Measurements from ENCODE around the gene DOCK2.

The DOCK2 gene

GRCh38 chr5:170020423-170020822, 383.3 kb downstream of the DOCK2 start:
- in situ Hi-C loops (cut with MboI; ENCODE audit: low sequenced_read_pairs): no loop called here

- in situ Hi-C loops (cut with MboI; ENCODE audit: low sequenced_read_pairs): no loop called here
These were observed 384.4 kb downstream of the DOCK2 start for GRCh38 chr5:170021506-170021905.

- in situ Hi-C loops (cut with MboI; ENCODE audit: low sequenced_read_pairs): no loop called here
These were observed 388.8 kb downstream of the DOCK2 start for GRCh38 chr5:170025853-170026252.

- in situ Hi-C loops (cut with MboI; ENCODE audit: low sequenced_read_pairs): no loop called here
These were observed 391.0 kb downstream of the DOCK2 start for GRCh38 chr5:170028124-170028523.

- in situ Hi-C loops (cut with MboI; ENCODE audit: low sequenced_read_pairs): no loop called here
These were observed 397.2 kb downstream of the DOCK2 start for GRCh38 chr5:170034231-170034630.

- in situ Hi-C loops (cut with MboI; ENCODE audit: low sequenced_read_pairs): no loop called here
These were observed 401.2 kb downstream of the DOCK2 start for GRCh38 chr5:170038241-170038640.

- in situ Hi-C loops (cut with MboI; ENCODE audit: low sequenced_read_pairs): no loop called here
These were observed 402.8 kb downstream of the DOCK2 start for GRCh38 chr5:170039830-170040229.

GRCh38 chr5:170046241-170046640, 409.2 kb downstream of the DOCK2 start:
- in situ Hi-C loops (cut with MboI; ENCODE audit: low sequenced_read_pairs): no loop called here

- in situ Hi-C loops (cut with MboI; ENCODE audit: low sequenced_read_pairs): no loop called here
These were observed 412.6 kb downstream of the DOCK2 start for GRCh38 chr5:170049713-170050112.

GRCh38 chr5:170053896-170054295, 416.8 kb downstream of the DOCK2 start:
- in situ Hi-C loops (cut with MboI; ENCODE audit: low sequenced_read_pairs): no loop called here

GRCh38 chr5:170055606-170056005, 418.5 kb downstream of the DOCK2 start:
- in situ Hi-C loops (cut with MboI; ENCODE audit: low sequenced_read_pairs): no loop called here

- in situ Hi-C loops (cut with MboI; ENCODE audit: low sequenced_read_pairs): no loop called here
These were observed 419.6 kb downstream of the DOCK2 start for GRCh38 chr5:170056561-170057267.

- in situ Hi-C loops (cut with MboI; ENCODE audit: low sequenced_read_pairs): no loop called here
These were observed 420.2 kb downstream of the DOCK2 start for GRCh38 chr5:170057311-170057710.

GRCh38 chr5:170059221-170059620, 422.1 kb downstream of the DOCK2 start:
- in situ Hi-C loops (cut with MboI; ENCODE audit: low sequenced_read_pairs): no loop called here

- in situ Hi-C loops (cut with MboI; ENCODE audit: low sequenced_read_pairs): no loop called here
These were observed 430.1 kb downstream of the DOCK2 start for GRCh38 chr5:170067152-170067551.

- in situ Hi-C loops (cut with MboI; ENCODE audit: low sequenced_read_pairs): no loop called here
These were observed 430.6 kb downstream of the DOCK2 start for GRCh38 chr5:170067574-170068170.

- in situ Hi-C loops (cut with MboI; ENCODE audit: low sequenced_read_pairs): no loop called here
These were observed 432.4 kb downstream of the DOCK2 start for GRCh38 chr5:170069512-170069911.

- in situ Hi-C loops (cut with MboI; ENCODE audit: low sequenced_read_pairs): no loop called here
These were observed 433.7 kb downstream of the DOCK2 start for GRCh38 chr5:170070556-170071412.

- in situ Hi-C loops (cut with MboI; ENCODE audit: low sequenced_read_pairs): no loop called here
These were observed 434.7 kb downstream of the DOCK2 start for GRCh38 chr5:170071748-170072147.

GRCh38 chr5:170075696-170076095, 438.6 kb downstream of the DOCK2 start:
- in situ Hi-C loops (cut with MboI; ENCODE audit: low sequenced_read_pairs): loop anchor here (25.0 kb wide), 1 partner anchor 537 kb away; no protein-coding TSS in a partner anchor

GRCh38 chr5:170076211-170076610, 439.1 kb downstream of the DOCK2 start:
- in situ Hi-C loops (cut with MboI; ENCODE audit: low sequenced_read_pairs): loop anchor here (25.0 kb wide), 1 partner anchor 536 kb away; no protein-coding TSS in a partner anchor

GRCh38 chr5:170076739-170077138, 439.7 kb downstream of the DOCK2 start:
- in situ Hi-C loops (cut with MboI; ENCODE audit: low sequenced_read_pairs): loop anchor here (25.0 kb wide), 1 partner anchor 536 kb away; no protein-coding TSS in a partner anchor

Data from HL-60/S4 treated with retinoic acid at 250 ng/mL for 4 days and 3 days (cell line).